HepG2 (cell line): ENCODE results near the gene ARMCX5.

ENCODE experiments used
- HMGA1 ChIP-seq: sonication (generic); formaldehyde crosslinking; conservative IDR thresholded peaks from 2 replicates; pipeline ENCODE4 v1.4.0; 2020; ENCODE audit warnings: missing genetic modification reagents
- KDM1A ChIP-seq: IDR thresholded peaks from 2 replicates; pipeline ENCODE4 v1.6.1; 2016; ENCODE audit warnings: missing compliant biosample characterization
- NR3C1 ChIP-seq: sonication (generic); formaldehyde crosslinking; IDR thresholded peaks from 2 replicates; pipeline ENCODE4 v1.4.0; 2020; ENCODE audit warnings: missing genetic modification reagents
- RXRA ChIP-seq: sonication (generic); formaldehyde crosslinking; IDR thresholded peaks from 2 replicates; pipeline ENCODE4 v1.5.1; 2020; ENCODE audit warnings: missing genetic modification reagents
- TBL1XR1 ChIP-seq: fragments of 150-350 bp; IDR thresholded peaks from 2 replicates; pipeline ENCODE4 v1.6.1; 2014; ENCODE audit warnings: borderline replicate concordance, low read length; ENCODE audit not compliant: partially characterized antibody
- TBP ChIP-seq: sonication (generic); formaldehyde crosslinking; IDR thresholded peaks from 2 replicates; pipeline ENCODE4 v1.5.0; 2020; ENCODE audit warnings: missing genetic modification reagents
- TEAD2 ChIP-seq: sonication (generic); formaldehyde crosslinking; IDR thresholded peaks from 2 replicates; pipeline ENCODE4 v1.9.0; 2021; ENCODE audit warnings: missing genetic modification reagents
- YY1 ChIP-seq: IDR thresholded peaks from 2 replicates; pipeline ENCODE4 v1.6.1; 2011; ENCODE audit warnings: low read length, low read depth, moderate library complexity, mild to moderate bottlenecking; ENCODE audit not compliant: insufficient read depth, insufficient replicate concordance
- TF ChIP-seq, protein P1 (sequence below): sonication (generic); formaldehyde crosslinking; IDR thresholded peaks from 2 replicates; pipeline ENCODE4 v1.5.0; 2020; ENCODE audit warnings: mild to moderate bottlenecking, missing genetic modification reagents, moderate library complexity
- TF ChIP-seq, protein P2 (sequence below): IDR thresholded peaks from 2 replicates; pipeline ENCODE4 v1.6.1; 2016; ENCODE audit warnings: low read depth, control low read depth
- TF ChIP-seq, protein P3 (sequence below): sonication (generic); formaldehyde crosslinking; IDR thresholded peaks from 2 replicates; pipeline ENCODE4 v1.5.0; 2020; ENCODE audit warnings: missing genetic modification reagents
- TF ChIP-seq, protein P4 (sequence below): IDR thresholded peaks from 2 replicates; pipeline ENCODE4 v1.6.1; 2012; ENCODE audit warnings: inconsistent platforms

DNA sequence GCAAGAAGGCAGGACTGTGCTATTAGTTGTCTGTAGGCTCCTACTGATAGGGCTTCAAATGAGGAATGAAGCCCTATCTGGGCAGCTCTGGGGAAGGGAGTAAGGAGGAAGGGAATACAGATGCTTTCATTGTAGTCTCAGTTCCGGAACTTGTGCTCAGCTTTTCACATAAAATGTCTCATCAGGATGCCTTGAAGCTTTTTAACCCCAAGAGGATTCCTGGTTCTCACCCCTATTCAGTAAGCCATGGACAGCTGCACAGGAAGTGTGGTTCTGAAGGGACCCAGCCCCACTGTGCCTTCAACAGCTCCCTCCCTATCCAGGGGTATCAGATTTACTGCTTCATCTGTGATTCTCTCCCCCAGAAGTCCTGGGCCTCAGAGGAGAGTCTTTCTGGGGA is 5.0 kb downstream of the ARMCX5 start:
- TF ChIP-seq, protein P1, sequence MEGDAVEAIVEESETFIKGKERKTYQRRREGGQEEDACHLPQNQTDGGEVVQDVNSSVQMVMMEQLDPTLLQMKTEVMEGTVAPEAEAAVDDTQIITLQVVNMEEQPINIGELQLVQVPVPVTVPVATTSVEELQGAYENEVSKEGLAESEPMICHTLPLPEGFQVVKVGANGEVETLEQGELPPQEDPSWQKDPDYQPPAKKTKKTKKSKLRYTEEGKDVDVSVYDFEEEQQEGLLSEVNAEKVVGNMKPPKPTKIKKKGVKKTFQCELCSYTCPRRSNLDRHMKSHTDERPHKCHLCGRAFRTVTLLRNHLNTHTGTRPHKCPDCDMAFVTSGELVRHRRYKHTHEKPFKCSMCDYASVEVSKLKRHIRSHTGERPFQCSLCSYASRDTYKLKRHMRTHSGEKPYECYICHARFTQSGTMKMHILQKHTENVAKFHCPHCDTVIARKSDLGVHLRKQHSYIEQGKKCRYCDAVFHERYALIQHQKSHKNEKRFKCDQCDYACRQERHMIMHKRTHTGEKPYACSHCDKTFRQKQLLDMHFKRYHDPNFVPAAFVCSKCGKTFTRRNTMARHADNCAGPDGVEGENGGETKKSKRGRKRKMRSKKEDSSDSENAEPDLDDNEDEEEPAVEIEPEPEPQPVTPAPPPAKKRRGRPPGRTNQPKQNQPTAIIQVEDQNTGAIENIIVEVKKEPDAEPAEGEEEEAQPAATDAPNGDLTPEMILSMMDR (CRISPR knock-in tag) = no peak
- no peak for TF ChIP-seq TEAD2 (CRISPR knock-in tag)
- TF ChIP-seq KDM1A (CRISPR knock-in tag) = no peak
- TF ChIP-seq TBP (CRISPR knock-in tag) = no peak
- TF ChIP-seq, protein P2, sequence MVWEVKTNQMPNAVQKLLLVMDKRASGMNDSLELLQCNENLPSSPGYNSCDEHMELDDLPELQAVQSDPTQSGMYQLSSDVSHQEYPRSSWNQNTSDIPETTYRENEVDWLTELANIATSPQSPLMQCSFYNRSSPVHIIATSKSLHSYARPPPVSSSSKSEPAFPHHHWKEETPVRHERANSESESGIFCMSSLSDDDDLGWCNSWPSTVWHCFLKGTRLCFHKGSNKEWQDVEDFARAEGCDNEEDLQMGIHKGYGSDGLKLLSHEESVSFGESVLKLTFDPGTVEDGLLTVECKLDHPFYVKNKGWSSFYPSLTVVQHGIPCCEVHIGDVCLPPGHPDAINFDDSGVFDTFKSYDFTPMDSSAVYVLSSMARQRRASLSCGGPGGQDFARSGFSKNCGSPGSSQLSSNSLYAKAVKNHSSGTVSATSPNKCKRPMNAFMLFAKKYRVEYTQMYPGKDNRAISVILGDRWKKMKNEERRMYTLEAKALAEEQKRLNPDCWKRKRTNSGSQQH (CRISPR knock-in tag) = no peak
- TF ChIP-seq, protein P3, sequence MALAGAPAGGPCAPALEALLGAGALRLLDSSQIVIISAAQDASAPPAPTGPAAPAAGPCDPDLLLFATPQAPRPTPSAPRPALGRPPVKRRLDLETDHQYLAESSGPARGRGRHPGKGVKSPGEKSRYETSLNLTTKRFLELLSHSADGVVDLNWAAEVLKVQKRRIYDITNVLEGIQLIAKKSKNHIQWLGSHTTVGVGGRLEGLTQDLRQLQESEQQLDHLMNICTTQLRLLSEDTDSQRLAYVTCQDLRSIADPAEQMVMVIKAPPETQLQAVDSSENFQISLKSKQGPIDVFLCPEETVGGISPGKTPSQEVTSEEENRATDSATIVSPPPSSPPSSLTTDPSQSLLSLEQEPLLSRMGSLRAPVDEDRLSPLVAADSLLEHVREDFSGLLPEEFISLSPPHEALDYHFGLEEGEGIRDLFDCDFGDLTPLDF (CRISPR knock-in tag) = no peak
- no peak for TF ChIP-seq TBL1XR1
- TF ChIP-seq YY1 = no peak
- TF ChIP-seq, protein P4, sequence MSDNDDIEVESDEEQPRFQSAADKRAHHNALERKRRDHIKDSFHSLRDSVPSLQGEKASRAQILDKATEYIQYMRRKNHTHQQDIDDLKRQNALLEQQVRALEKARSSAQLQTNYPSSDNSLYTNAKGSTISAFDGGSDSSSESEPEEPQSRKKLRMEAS = no peak
- TF ChIP-seq NR3C1 = no peak
- no peak for TF ChIP-seq HMGA1 (CRISPR knock-in tag)
- no peak for TF ChIP-seq RXRA
